CD4-positive, alpha-beta memory T cell (primary cell): Measurements from ENCODE around the gene SEC24D. TPM values are rescaled to one million over a fixed set of nuclear protein-coding genes. Genes with fewer than 3 reads are reported as not detected.

Experiments used
- CTCF ChIA-PET: fragments of 350-600 bp; sonication (Branson Sonifier 250); formaldehyde crosslinking; loops from one replicate; lab custom pipeline; 2021; ENCODE audit warnings: inconsistent platforms; ENCODE audit not compliant: partially characterized antibody; lab: Charles Lee
- POLR2A ChIA-PET: fragments of 350-600 bp; sonication (Branson Sonifier 250); formaldehyde crosslinking; loops from one replicate; lab custom pipeline; 2021; ENCODE audit not compliant: partially characterized antibody; lab: Charles Lee
- DNase-seq, 5 donors: peaks; one replicate each; pipeline versions ENCODE4 v3.0.0 to v3.0.0-alpha.2; 2020 to 2022; ENCODE audit warnings: mixed read lengths in 1 of 5
- H3K27ac ChIP-seq: one replicate; pipeline ENCODE4 v1.7.0; 2013; ENCODE audit warnings: low read depth, low read length
- H3K27me3 ChIP-seq: 2 replicates; pipeline ENCODE4 v1.7.0; 2013; ENCODE audit warnings: mild to moderate bottlenecking, low read length, moderate library complexity; ENCODE audit not compliant: insufficient read depth
- H3K36me3 ChIP-seq: 2 replicates; pipeline ENCODE4 v1.7.0; 2013; ENCODE audit warnings: mild to moderate bottlenecking, low read length, moderate library complexity; ENCODE audit not compliant: insufficient read depth
- H3K4me1 ChIP-seq: 2 replicates; pipeline ENCODE4 v1.7.0; 2013; ENCODE audit warnings: mild to moderate bottlenecking, low read length, moderate library complexity; ENCODE audit not compliant: insufficient read depth
- H3K4me3 ChIP-seq, 2 donors: one replicate each; pipeline ENCODE4 v1.7.0; 2013; ENCODE audit warnings: low read length in 2 of 2, mild to moderate bottlenecking in 1 of 2
- H3K9me3 ChIP-seq, 2 donors: one replicate each; pipeline ENCODE4 v1.7.0; 2013; ENCODE audit warnings: low read length in 2 of 2, control low read depth in 1 of 2; ENCODE audit not compliant: control insufficient read depth in 1 of 2
- H3K27ac Mint-ChIP-seq, 7 donors: one replicate each; pipeline ENCODE4 v1.8.0; 2020 to 2021; ENCODE audit warnings: mixed read lengths in 7 of 7, mild to moderate bottlenecking in 6 of 7, inconsistent platforms in 3 of 7, moderate library complexity in 3 of 7
- H3K27me3 Mint-ChIP-seq, 2 donors: one replicate each; pipeline ENCODE4 v1.8.0; 2020 to 2021; ENCODE audit warnings: mixed read lengths in 2 of 2
- H3K36me3 Mint-ChIP-seq, 2 donors: one replicate each; pipeline ENCODE4 v1.8.0; 2020 to 2021; ENCODE audit warnings: mixed read lengths in 2 of 2, inconsistent platforms in 1 of 2, mild to moderate bottlenecking in 1 of 2
- H3K4me1 Mint-ChIP-seq, 4 donors: one replicate each; pipeline ENCODE4 v1.8.0; 2020 to 2021; ENCODE audit warnings: mixed read lengths in 4 of 4, mild to moderate bottlenecking in 1 of 4
- H3K4me3 Mint-ChIP-seq, 8 donors: one replicate each; pipeline ENCODE4 v1.8.0; 2020 to 2021; ENCODE audit warnings: mixed read lengths in 8 of 8, mild to moderate bottlenecking in 7 of 8, moderate library complexity in 6 of 8, inconsistent platforms in 3 of 8
- H3K9me3 Mint-ChIP-seq, 8 donors: one replicate each; pipeline ENCODE4 v1.8.0; 2020 to 2021; ENCODE audit warnings: mixed read lengths in 8 of 8, mild to moderate bottlenecking in 5 of 8, inconsistent platforms in 3 of 8, moderate library complexity in 1 of 8
- intact Hi-C: fragments of 100-400 bp; cut with micrococcal nuclease; formaldehyde crosslinking; loops from one replicate; pipeline ENCODE4 v1.15.1; 2023
- polyA plus RNA-seq, 2 donors: library from polyadenylated mRNA; unstranded; fragments of 300-500 nt; fragmentation: Illumina TruSeq; gene quantifications; one replicate each; pipeline ENCODE4 v1.2.3, GENCODE V29; 2021
- total RNA-seq, 2 experiments: library from RNA; stranded (reverse); gene quantifications; one replicate each; pipeline ENCODE4 v1.2.3, GENCODE V29; 2021

SEC24D gene
- total and polyA plus RNA-seq, 4 experiments from 2014 or later, result 16.1 to 36.8 (median 30.2) TPM

DNA sequence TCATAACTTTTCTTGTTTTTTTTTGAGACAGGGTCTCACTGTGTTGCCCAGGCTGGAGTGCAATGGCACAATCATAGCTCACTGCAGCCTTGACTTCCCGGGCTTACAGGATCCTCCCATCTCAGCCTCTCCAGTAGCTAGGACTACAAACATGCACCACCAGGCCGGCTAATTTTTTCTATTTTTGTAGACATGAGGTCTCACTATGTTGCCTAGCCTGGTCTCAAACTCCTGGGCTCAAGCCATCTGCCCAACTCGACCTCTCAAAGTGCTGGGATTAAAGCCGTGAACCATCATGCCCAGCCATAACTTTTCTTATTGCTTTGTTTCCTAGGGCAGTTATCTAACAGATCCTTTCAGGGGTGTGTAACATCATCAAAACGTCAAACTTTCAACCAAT, 11.8 kb downstream of the SEC24D start:
- H3K4me3 Mint-ChIP-seq, result peak overlapping the region in 1 of 8 donors; percentile 28
- Histone ChIP-seq H3K27me3 (no peaks in the 10 kb centered on the region), H3K27ac (no peak overlapping the region), H3K9me3 (no peaks in the 10 kb centered on the region), H3K36me3 (no peaks in the 10 kb centered on the region), H3K4me1 (peaks cover 15% of the 10 kb centered on the region), H3K4me3 (no peak overlapping the region)
- DNase-seq, result no peak
- H3K36me3 Mint-ChIP-seq, result peaks cover 29 to 42% of the 10 kb centered on the region in 2 donors
- ChIA-PET POLR2A (no interaction called here), CTCF (no interaction called here)
- H3K27me3 Mint-ChIP-seq, result no peaks in the 10 kb centered on the region
- H3K27ac Mint-ChIP-seq, result no peak overlapping the region
- intact Hi-C loops, result no loop called here
- H3K9me3 Mint-ChIP-seq, result peaks cover 0 to 2% (median 0%) of the 10 kb centered on the region in 8 donors
- H3K4me1 Mint-ChIP-seq, result peaks cover 29 to 51% (median 40%) of the 10 kb centered on the region in 4 donors

DNA sequence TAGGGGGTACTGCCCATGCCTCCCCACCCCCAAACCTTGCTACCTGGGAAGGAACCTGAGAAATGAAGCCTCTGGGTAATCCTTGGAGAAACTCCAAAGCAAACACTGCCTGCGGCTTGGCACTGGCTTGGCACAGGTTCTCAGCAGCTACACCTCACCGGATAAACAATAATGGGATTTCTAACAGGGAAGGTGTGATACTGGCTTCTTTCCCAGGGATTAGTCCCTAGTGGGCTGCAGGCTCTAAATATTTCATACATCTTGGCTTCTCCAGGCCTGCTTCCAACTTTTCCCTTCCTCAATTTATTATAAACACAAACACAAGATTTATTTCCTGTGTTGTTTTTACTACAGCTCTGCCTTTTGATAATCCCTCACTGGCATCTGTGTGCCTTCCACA, 12.5 kb downstream of the SEC24D start:
- ChIA-PET POLR2A (no interaction called here), CTCF (no interaction called here)
- peak overlapping the region in 1 of 7 donors; percentile 25 for H3K27ac Mint-ChIP-seq
- Histone ChIP-seq H3K4me1 (peaks cover 15% of the 10 kb centered on the region), H3K27ac (no peak overlapping the region), H3K9me3 (no peaks in the 10 kb centered on the region), H3K4me3 (no peak overlapping the region), H3K27me3 (no peaks in the 10 kb centered on the region), H3K36me3 (no peaks in the 10 kb centered on the region)
- H3K4me3 Mint-ChIP-seq, result no peak overlapping the region
- no peaks in the 10 kb centered on the region for H3K27me3 Mint-ChIP-seq
- H3K36me3 Mint-ChIP-seq, result peaks cover 22 to 36% of the 10 kb centered on the region in 2 donors
- DNase-seq, result no peak
- intact Hi-C loops, result no loop called here
- H3K4me1 Mint-ChIP-seq, result peaks cover 23 to 44% (median 34%) of the 10 kb centered on the region in 4 donors
- H3K9me3 Mint-ChIP-seq, result peaks cover 0 to 2% (median 0%) of the 10 kb centered on the region in 8 donors

DNA sequence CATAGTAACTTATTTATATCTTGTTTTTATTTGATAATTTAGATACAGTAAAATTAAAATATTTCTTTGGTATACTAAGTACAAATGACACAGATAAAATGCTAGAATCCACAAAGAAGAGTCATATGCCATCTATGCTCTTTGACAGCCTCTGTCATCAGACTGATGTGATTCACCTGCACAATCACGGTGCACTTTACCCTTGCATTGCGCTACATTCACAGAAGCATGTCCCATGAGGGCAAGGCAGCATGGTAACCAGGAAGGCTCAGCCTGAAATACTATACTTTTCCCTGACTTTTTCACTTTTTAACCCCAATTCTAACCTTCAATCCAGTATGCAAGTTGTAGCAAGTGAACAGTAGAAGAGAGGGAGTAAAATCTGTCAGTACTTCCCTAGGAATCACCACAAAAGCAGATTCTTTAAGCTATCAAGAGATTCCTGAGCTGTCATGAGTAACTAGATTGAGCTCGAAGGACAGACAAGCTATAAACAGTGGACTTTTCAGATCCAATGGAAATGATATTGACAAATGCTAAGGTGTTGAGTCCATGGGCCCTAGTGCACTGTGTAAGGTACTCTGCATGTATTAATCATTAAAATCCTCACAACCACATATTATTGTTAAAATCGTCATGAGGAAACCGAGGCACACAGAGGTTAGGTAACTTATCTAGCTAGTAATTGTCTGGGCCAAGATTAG, 14.2 kb downstream of the SEC24D start:
- peaks cover 9% of the 10 kb centered on the region for H3K4me1 ChIP-seq
- CTCF ChIA-PET, result interaction anchor here (0.9 to 1.5 kb wide), 4 partner anchors 9 to 49 kb away, joined by 3 to 8 read pairs (median 3); no protein-coding TSS in a partner anchor
- intact Hi-C loops, result no loop called here
- H3K27me3 ChIP-seq, result no peaks in the 10 kb centered on the region
- Mint-ChIP-seq H3K9me3 (peaks cover 0 to 2% (median 0%) of the 10 kb centered on the region in 8 donors), H3K4me3 (no peak overlapping the region), H3K4me1 (peaks cover 19 to 33% (median 24%) of the 10 kb centered on the region in 4 donors), H3K27ac (peak overlapping the region in 1 of 7 donors; percentile 73), H3K36me3 (peaks cover 23 to 35% of the 10 kb centered on the region in 2 donors), H3K27me3 (no peaks in the 10 kb centered on the region)
- no peaks in the 10 kb centered on the region for H3K36me3 ChIP-seq
- no peak overlapping the region for H3K4me3 ChIP-seq
- H3K9me3 ChIP-seq, result no peaks in the 10 kb centered on the region
- POLR2A ChIA-PET, result no interaction called here
- DNase-seq, result no peak
- no peak overlapping the region for H3K27ac ChIP-seq

DNA sequence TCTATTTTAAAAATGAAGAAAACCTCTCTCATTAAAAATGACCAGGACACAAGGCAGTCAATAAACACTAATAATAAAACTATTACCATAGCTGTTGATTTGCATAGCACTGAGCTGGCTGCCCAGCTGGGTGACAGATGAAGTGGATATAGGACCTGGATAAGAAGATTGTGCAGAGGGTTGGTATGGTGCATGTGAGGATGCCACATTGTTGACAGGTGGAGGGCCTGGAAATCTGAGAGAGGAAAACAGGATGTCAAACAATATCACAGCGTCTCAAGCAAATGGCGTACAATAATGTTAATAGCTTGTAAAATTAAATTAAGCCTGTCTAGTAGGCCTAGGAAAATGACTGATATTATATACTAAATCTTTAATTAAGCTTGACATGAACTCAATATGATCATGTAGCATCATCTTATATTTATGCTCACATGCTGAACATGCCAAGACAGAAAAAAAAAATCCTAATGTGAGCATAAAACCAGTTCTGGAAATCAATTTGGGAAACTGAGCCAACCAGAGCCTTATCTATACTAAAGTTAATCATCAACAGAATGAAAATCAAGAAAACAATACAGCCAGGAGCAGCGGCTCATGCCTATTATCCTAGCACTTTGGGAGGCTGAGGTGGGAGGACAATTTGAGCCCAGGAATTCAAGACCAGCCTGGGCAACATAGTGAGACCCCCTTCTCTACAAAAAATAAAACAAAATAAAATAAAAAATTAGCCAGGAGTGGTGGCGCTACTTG, 18.6 kb downstream of the SEC24D start:
- Mint-ChIP-seq H3K36me3 (peaks cover 35 to 42% of the 10 kb centered on the region in 2 donors), H3K27ac (peak overlapping the region in 1 of 7 donors; percentile 57), H3K27me3 (no peaks in the 10 kb centered on the region), H3K4me3 (no peak overlapping the region), H3K9me3 (no peaks in the 10 kb centered on the region), H3K4me1 (peaks cover 4 to 9% (median 8%) of the 10 kb centered on the region in 4 donors)
- no peak overlapping the region for H3K4me3 ChIP-seq
- ChIA-PET CTCF (no interaction called here), POLR2A (no interaction called here)
- peaks cover 22% of the 10 kb centered on the region for H3K36me3 ChIP-seq
- no peaks in the 10 kb centered on the region for H3K4me1 ChIP-seq
- H3K27ac ChIP-seq, result no peak overlapping the region
- H3K27me3 ChIP-seq, result no peaks in the 10 kb centered on the region
- intact Hi-C loops, result no loop called here
- DNase-seq, result no peak
- H3K9me3 ChIP-seq, result no peaks in the 10 kb centered on the region

DNA sequence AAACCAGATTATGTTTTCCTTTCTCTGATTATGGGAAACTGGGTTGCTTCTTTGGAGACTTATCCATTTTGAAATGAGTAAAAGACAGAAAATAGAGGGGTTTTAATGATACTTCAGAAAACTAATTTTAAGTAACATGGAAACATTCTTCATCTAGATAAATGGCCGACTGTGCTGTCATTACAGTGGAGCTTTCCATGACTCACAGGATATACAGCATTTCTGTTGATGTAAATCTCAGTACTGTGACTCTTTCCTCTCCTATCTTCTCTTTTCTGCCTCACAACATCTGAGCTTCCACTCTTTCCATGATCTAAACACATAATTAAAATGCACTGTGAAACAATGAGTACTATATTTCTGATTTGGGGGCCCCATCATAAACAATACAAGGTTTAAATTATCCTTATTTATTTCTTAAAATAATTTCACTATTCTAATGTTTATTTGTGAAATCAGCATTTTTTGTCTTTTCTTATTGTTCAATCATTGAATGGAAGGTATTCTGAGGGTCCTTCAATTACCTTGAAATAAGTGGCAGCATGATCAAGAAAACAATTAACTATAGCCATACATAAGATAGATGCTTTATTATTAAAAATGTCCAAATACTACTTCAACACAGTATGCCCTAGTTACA, 19.3 kb downstream of the SEC24D start:
- CTCF ChIA-PET, result no interaction called here
- Mint-ChIP-seq H3K9me3 (no peaks in the 10 kb centered on the region), H3K36me3 (peaks cover 39 to 45% of the 10 kb centered on the region in 2 donors), H3K4me3 (no peak overlapping the region), H3K27me3 (no peaks in the 10 kb centered on the region), H3K4me1 (peaks cover 0 to 4% (median 3%) of the 10 kb centered on the region in 4 donors), H3K27ac (no peak overlapping the region)
- DNase-seq, result no peak
- POLR2A ChIA-PET, result no interaction called here
- no peaks in the 10 kb centered on the region for H3K9me3 ChIP-seq
- peaks cover 27% of the 10 kb centered on the region for H3K36me3 ChIP-seq
- H3K27me3 ChIP-seq, result no peaks in the 10 kb centered on the region
- no peaks in the 10 kb centered on the region for H3K4me1 ChIP-seq
- H3K27ac ChIP-seq, result no peak overlapping the region
- intact Hi-C loops, result no loop called here
- no peak overlapping the region for H3K4me3 ChIP-seq

DNA sequence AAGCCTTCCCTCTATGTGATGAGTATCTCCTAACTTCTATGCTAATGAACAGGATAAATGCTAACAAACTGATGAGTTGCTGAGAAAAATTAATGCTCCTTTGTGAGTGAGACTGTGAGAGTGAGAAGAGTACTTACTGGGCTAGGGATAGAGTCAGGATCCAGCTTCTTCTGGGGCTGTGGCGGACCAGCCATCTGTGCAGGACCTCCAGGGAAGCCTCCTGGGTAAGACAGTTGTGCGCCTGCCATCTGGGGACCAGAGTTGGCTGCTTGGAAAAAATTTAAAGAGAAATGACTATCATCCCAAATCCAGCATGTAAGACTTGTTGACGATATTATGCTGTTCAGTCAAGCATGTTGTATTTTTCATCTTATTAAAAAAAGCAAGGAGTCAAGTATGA, 21.0 kb downstream of the SEC24D start:
- Histone ChIP-seq H3K27me3 (no peaks in the 10 kb centered on the region), H3K9me3 (no peaks in the 10 kb centered on the region), H3K4me1 (no peaks in the 10 kb centered on the region), H3K27ac (no peak overlapping the region), H3K4me3 (no peak overlapping the region), H3K36me3 (peaks cover 38% of the 10 kb centered on the region)
- H3K27ac Mint-ChIP-seq, result peak overlapping the region in 1 of 7 donors; percentile 2
- no peak for DNase-seq
- ChIA-PET POLR2A (no interaction called here), CTCF (no interaction called here)
- H3K4me3 Mint-ChIP-seq, result no peak overlapping the region
- no peaks in the 10 kb centered on the region for H3K27me3 Mint-ChIP-seq
- H3K36me3 Mint-ChIP-seq, result peaks cover 52 to 59% of the 10 kb centered on the region in 2 donors
- no peaks in the 10 kb centered on the region for H3K9me3 Mint-ChIP-seq
- peaks cover 0 to 3% (median 2%) of the 10 kb centered on the region in 4 donors for H3K4me1 Mint-ChIP-seq
- intact Hi-C loops, result no loop called here

DNA sequence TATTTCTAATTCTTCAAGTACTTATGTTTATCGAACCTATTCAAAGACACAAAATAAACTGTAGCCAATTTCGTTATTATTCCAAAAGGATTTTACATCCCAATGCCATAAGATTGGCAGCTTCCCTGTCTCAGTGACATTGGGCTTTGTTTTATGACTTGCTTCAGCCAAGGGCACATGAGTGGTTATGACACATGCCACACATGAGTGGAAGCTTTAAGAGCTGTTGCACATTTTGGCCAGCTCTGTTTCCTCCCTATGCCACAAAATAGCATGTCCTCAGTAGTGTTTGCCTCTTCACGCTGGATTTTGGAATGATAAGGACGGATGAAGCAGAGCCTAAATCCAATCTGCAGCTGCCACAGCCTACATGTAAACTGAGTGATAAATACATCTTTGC, 21.9 kb downstream of the SEC24D start:
- Mint-ChIP-seq H3K9me3 (no peaks in the 10 kb centered on the region), H3K4me1 (peaks cover 0 to 3% (median 2%) of the 10 kb centered on the region in 4 donors), H3K27ac (no peak overlapping the region), H3K4me3 (no peak overlapping the region), H3K36me3 (peaks cover 57 to 65% of the 10 kb centered on the region in 2 donors), H3K27me3 (no peaks in the 10 kb centered on the region)
- intact Hi-C loops, result no loop called here
- CTCF ChIA-PET, result interaction anchor here (1.0 kb wide), 1 partner anchor 42 kb away, joined by 4 read pairs; no protein-coding TSS in a partner anchor
- Histone ChIP-seq H3K27me3 (no peaks in the 10 kb centered on the region), H3K9me3 (no peaks in the 10 kb centered on the region), H3K36me3 (peaks cover 43% of the 10 kb centered on the region), H3K4me3 (no peak overlapping the region), H3K4me1 (no peaks in the 10 kb centered on the region), H3K27ac (no peak overlapping the region)
- POLR2A ChIA-PET, result no interaction called here
- no peak for DNase-seq
